ENCODE data around the gene PMAIP1.
A peak's percentile ranks its signal among the peaks of the same experiment; 100 is the strongest.

DNA sequence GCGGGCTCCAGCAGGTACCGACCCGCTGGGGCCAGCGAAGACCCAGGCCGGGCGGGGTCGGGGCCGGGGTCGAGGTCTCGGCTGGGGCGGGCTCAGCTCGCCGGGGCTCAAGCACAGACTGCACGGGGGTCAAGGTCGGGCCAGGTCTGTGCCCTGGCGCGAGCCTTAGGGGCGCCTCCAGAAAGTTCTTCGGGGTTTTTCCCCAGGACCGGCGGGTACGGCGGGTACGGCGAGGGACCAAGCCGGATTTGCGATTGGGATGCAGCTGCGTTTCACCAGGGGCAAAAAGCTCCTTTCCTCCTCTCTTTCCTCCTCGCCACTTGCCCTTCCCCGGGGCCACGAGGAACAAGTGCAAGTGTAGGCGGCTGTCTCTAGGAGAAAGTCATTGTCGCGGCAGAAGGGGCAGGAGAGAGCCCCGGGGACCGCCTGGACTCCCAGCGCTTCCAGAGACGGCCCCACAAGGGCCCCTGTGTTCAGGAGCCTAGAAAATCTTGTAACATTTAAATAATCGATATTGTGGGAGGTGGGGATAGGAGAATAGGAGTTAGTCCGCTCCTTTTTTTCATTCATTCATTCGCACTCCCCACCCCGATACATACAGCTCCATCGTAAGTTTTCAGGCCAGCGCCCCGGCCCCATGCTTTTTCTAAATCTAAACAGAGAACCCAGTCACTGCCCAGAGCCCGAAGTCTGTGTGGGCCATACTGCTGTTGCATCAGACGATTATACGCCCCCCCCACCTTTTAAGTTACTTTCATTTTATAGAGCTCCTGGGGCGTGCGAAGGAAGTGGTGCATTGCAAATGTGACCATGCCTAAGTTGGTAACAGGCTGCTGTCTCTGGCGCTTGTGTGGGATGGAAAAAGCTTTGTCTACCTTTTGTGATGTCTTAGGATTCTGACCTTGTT, 679 bp downstream of the PMAIP1 start:
- TF ChIP-seq, protein P1, sequence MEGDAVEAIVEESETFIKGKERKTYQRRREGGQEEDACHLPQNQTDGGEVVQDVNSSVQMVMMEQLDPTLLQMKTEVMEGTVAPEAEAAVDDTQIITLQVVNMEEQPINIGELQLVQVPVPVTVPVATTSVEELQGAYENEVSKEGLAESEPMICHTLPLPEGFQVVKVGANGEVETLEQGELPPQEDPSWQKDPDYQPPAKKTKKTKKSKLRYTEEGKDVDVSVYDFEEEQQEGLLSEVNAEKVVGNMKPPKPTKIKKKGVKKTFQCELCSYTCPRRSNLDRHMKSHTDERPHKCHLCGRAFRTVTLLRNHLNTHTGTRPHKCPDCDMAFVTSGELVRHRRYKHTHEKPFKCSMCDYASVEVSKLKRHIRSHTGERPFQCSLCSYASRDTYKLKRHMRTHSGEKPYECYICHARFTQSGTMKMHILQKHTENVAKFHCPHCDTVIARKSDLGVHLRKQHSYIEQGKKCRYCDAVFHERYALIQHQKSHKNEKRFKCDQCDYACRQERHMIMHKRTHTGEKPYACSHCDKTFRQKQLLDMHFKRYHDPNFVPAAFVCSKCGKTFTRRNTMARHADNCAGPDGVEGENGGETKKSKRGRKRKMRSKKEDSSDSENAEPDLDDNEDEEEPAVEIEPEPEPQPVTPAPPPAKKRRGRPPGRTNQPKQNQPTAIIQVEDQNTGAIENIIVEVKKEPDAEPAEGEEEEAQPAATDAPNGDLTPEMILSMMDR (IDR thresholded peaks at IDR 0.05), result no peak
- TF ChIP-seq POLR2A (IDR thresholded peaks at IDR 0.05) (peak; percentile 33), POLR2AphosphoS5 (IDR thresholded peaks at IDR 0.05) (no peak)
